Hypothalamus (tissue), 51 donors: Measurements from ENCODE around the gene REEP6.
"Not testable (repeated sequence)": the region's sequence is repeated elsewhere in the genome, so short reads cannot be mapped to it uniquely, and the experiment has no call there.

ENCODE experiments used
- DNase-seq, 51 donors: peaks; one replicate each; lab custom pipeline; 2025; lab: John Stamatoyannopoulos, UW

REEP6 gene

GRCh38 chr19:1471515-1472160, 19.3 kb upstream of the REEP6 start:
- DNase-seq, result peak in 20 of 51 donors; percentile 10 to 67 (median 54)

GRCh38 chr19:1472231-1473084, 18.5 kb upstream of the REEP6 start:
- DNase-seq, result peak in 18 of 51 donors; percentile 22 to 73 (median 41)

DNA sequence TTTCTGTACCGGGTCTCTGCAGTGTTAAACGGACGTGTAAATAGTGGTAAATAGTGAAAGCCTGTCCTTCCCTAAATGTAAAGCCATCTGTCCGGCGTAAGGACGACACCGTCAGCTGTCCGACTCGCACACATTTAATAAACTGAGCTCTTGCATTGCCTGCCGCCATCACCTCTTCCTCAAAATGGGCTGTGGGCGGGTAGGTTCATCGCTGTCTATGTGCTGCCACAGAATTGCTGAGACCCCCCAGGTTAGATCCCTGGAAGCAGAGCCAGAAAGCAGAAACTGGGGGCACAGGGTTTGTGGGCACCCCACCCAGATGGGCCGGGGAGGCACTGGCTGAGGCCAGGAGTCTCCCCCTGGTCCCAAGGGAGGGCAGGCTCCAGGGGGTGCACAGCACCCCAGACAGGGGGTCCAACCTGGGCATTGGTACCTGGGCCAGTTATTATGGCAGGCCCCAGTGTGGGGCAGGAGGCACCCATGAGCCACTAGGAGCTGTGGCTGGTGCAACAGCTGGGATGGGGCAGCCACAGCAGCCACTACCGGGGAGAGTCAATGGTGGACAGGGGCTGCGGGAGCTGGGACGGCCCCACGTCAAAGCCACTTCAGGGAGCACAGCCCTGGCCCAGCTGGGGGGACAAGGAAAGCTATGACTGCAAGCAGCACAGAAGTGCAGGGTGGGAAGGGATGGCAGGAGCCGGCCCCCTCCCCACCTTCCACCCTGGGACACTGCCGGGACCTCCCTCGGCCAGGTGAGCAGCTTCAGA, 17.7 kb upstream of the REEP6 start:
- DNase-seq, result peak in 7 of 51 donors; percentile 32 to 58 (median 51)

DNA sequence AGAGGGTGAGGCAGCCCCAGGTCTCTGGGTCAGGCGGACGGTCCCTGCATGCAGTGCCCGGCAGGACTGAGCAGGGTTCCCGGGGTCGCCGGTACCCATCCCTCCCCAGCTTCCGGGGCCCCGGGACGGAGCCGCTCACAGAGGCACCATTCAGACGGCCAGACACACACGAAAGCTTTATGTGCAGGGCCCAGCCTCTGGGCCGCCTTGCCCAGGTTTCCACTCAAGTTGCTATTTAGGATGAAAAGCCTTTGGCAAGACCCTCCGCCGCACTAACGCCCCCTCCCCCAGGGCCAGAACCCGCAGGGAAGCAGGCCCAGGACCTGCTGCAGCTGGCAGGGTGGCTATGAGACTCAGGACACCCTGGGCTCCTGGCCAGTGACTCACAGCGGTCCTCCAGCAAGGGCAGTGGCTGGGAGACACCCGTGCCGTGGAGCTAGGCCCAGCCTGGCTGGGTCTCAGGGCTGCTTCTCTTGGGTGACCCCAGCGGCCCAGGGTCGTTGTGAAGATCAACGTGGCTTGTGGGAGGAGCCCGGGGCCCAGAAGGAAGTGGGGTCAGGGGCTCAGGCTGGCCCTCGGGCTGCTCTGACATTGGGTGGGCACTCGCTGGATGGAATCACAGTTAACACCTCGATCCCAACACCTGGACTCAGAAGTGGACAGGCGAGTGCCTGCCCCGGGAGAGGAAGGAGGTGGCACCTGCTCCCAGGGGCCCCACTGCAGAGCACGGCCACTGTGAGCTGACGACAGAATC, 16.8 kb upstream of the REEP6 start:
- DNase-seq, result peak in 47 of 51 donors; percentile 9 to 87 (median 62)

DNA sequence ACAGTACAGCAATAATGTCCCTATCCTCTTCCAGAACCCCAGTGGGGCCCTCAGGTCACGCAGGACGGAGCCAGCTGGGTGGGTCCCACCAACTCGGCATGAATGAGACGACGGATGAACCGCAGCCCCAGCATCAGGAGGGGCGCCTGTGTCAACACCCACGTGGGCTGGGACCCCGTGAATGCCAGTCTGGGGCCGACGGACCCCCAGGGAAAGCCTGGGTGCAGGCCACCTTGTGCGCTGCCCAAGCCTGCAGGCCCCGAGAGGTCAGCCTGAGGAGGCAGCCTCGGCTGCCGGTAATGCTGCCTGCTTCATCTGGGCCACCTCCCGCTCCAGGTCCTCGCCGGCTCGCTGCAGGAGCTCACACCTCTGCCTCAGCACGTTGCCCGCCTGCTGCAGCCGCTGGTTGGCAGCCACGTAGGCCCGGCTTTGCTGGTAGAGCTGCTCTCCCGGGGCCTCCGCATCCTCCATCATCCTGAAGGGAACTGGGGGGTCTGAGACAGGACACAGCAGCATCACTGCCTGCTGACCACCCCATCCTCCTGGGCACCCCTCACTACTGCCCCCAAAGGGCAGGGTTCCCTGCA, 16.1 kb upstream of the REEP6 start:
- DNase-seq, result no peak

DNA sequence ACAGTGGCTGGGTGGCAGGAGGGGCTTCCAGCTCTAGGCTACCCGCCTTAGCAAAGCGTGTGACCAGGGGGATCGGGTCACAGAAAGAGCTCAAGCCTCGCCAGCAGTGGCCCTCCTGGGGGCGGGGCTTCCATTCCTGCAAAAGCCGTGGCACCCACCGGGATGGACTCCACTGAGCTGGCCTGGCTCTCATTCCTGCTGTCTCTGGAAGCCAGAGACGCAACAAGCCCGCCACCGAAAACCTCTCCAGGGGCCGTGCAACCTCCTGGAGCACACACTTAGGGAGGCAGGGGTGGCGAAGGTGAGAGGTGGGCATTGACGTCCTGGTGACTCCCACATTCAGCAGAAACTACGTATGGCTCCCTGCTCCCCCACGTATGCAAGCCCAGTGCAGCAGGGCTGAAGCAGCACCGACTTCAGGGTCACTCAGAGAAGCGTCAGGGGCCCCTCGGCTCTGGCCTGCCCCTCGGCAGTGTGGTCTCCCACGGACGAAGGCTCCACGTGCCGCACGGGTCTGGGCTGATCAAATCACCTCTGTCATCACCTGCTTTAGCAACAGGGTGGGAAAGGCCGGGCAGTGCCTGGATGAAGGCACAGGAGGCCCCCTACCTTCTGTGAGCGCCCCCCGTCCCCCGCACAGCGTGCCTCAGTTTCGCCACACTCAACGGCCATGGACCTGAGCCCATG, 15.1 kb upstream of the REEP6 start:
- no peak for DNase-seq

DNA sequence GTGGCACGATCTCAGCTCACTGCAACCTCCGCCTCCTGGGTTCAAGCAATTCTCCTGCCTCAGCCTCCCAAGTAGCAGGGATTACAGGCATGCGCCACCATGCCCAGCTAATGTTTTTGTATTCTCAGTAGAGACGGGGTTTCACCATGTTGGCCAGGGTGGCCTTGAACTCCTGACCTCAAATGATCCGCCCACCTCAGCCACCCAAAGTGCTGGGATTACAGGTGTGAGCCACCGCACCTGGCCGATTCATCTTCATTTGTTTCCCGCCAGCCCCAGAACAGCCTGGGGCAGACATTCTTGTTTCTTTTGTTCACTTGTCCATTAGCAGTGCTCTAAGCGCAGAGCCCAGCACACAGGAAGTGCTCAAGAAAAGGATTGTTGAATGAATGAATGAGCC, 13.9 kb upstream of the REEP6 start:
- DNase-seq, result not testable (repeated sequence)

DNA sequence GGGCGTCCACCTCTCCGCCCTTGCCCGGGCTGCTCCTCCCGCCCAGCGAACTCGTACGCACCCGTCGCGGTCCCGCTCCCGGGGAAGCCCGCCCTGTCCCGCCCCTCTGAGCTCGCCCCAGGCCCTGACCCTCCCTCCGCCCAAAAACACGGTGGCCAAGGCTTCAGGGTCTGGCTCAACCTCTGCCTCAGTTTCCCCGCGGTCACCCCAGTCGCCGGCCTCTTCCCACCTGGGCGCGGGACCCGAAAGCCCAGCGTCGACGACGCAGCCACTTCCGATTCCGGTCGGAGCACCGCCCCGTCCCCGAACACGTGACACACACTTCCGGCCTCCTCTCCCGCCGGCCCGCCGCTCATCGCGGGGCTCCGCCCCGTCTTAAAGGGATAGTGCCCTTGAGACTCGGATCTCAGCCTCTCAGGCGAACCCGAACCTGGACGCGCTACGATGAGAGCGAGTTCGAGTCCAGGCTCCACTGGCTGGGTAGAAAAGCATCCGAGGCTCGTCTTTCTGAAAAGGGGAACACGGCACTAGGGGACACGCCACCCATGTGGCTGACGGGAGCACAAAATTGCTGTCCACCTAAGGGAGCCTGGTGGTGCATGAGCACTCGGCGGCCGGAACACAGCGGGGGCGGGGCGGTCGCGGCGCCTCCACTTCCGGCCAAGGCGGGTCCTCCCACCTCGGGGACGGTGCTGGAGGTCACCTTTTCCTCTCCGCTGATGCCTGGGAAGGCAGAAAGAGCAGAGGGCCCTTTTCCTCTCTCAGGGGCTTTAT, 11.9 kb upstream of the REEP6 start, which contains the start of gene C19orf25:
C19orf25 (minus strand) TSS at position 282 of the 774 bp plus-strand sequence. CDS start 312 bp downstream, outside the sequence.
- peak; percentile 33 to 97 (median 87) for DNase-seq

DNA sequence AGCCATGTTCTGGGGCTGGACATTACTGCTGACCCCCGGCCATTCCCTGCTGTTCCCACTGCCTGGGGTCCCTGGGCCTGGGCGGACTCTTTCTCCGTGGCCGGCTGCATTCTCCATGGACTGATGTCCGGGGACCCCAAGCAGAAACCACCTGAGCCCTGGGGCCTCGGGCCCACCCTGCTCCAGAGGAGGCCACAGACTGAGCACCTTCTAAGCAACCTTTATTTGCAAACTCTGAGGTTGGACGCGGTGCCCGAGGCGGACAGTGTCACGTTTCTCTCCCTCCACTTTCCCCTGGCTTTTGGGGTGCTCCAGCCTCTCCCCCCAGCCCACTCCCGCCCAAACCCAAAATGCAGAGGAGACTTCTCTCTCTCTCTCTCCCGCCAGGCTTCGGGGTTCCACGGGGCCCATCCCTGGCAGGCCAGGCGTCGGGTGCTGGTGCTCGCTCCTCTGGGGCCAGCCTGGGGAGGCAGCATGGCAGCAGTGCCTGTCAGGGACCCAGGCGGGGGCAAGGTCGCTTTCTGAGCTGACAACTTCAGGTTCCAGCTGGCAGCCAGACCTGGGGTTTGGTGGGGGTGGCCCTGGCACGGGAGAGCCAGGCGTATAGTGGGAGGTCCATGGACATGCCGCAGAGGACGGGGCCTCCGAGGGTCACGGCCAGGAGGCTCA, 9.6 kb upstream of the REEP6 start:
- DNase-seq, result no peak

DNA sequence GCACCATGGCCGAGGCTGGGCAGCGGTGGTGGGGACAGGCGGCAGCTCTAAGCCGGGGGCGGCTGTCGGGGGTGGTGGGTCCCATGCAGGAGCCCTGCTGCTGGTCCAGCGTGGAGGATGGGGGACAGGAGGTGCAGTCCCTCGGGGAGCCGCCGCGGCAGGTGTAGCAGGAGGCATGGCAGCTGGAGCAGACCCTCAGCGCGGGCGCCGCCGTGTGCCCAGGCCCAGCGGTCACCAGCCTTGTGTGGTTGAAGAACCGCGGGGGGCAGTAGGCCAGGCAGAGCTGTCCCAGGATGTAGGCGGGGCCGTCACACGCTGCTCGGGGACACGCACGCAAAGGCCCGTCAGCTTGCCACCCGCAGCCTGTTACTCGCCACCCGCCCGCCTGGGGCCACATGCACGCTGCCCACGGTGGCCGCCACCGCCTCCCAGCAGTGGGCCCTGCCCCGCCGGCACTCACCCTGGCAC, 9.1 kb upstream of the REEP6 start:
- DNase-seq, result no peak

DNA sequence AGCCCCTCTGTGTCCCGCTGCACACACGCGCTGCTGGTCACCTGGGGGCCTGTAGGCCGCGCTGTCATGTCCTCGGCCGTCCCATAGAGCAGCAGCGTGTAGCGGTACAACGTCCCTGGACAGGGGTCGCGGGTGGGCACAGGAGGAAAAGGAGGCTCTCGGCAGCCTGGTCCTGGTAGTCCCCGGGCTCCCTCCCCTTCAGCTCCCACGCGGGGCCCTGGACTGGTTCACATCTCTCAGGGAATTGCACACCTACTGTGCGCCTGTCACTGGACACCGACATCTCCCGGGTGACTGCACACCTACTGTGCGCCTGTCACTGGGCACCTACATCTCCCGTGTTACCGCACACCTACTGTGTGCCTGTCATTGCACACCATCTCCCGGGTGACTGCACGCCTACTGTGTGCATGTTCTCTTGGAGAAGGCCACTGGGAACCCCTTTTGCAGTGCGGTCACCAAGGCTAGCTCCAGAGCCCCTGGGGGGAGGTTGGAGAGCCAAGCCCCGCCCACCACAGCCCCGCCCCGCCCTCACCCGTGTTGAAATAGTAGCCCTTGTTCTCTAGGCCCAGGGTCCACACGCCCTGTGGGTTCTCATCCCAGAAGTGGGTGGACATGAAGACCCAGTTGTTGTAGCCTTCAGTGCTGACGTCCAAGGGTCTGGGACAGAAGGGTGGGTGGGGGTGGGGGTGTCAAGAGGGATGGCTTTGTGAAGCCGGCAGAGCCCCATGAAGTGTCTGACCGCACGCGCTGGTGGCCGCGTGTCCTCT, 8.4 kb upstream of the REEP6 start:
- DNase-seq, result no peak

DNA sequence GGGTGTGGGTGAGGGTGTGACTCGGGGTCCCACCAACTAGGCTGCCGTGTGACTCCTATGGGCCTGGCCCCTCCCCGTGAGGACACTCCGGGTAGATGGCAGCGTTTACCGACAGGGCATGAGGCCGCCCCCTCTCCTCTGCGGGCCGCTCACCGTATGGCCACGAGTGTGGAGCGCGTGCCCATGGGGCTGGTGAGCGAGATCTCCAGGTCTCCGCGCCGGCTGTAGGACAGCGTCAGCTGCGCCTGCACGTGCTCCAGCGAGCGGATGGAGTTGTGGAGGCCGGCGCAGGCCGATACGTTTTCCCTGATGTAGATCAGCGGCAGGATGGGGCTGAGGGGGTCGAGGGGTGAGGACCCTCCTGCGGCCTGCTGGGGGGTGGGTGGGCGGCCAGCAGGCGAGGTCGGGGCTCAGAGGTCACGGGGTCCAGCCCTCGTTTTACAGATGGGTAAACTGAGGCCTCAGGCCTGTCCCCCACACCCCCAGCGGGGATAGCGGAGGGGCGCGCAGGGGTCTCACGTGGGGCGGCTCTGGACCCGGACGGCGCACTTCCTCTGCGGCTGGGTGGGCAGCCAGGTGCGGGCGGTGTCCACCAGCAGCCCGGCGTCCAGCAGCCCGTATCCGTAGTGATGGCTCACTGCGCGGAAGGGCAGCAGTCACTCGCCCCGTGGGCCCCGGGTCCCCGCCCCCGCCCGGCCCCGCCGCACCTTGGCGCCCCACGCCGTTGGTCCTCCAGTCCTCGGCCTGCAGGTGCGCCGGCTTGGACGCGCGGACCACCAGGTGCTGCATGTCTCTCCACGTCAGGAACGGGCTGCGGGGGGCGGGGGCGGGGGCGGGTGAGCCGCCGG, 7.6 kb upstream of the REEP6 start:
- DNase-seq, result no peak

GRCh38 chr19:1483979-1484428, 7.0 kb upstream of the REEP6 start:
- DNase-seq, result no peak

DNA sequence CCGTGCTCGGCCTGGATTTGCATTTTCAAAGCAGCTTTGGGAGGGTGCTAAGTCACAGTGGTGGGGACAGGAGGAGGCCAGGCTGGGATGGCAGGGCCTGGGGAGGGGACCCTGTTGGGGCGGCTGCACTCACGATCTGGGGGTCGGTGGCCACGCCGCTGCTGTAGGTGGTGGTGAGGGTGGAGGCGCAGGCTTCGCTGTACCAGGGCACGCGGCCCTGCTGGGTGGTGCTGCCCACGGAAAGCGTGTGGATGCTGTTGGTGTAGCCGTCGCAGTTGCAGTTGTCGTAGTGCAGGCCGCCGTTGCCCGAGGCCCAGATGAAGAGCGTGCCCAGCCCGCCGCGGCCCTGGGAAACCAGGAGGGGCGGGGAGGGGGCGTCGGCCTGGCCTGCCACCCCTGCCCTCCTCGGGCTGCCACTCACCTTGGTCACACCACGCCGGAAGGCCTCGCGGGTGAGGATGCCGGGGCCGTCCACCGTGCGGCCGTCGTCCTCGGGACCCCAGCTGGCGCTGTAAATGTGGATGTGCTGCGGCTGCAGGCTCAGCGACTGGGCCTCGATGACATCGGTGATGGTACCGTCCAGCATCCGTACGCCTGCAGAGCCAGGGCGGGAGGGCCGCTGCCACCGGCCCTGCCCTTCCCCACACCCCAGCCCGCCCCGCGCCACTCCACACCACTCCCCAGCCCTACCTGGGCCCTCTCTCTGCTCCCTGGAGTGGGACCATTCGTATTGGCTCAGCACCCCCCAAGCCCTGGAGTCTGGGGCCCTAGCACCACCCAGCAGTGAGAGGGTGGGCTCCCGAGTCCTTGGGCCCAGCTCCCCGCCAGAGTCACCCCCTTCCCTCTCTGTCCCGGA, 4.0 kb upstream of the REEP6 start:
- no peak for DNase-seq
